ENCODE results near the gene KAZALD1.

GRCh38 chr10:101095004-101095403 is 33.2 kb downstream of the KAZALD1 start:
- TF ChIP-seq EZH2 (IDR thresholded peaks at IDR 0.05; ENCODE audit: borderline replicate concordance, low read depth, low read length, poor library complexity, severe bottlenecking) = no peak
- no peak for TF ChIP-seq CTCF (conservative IDR thresholded peaks at IDR 0.05; ENCODE audit: low read depth, low read length)

Measured in A673 (cell line).